Uterus (tissue), 4 donors: ENCODE data around the gene LCNL1. TPM values are rescaled to one million over a fixed set of nuclear protein-coding genes. Genes with fewer than 3 reads are reported as not detected.

Source experiments
- DNase-seq, 2 donors: peaks; one replicate each; pipeline ENCODE4 v3.0.0-alpha.2; 2019 to 2020
- H3K27ac ChIP-seq, 2 donors: fragments of 200-600 bp; sonication (generic); 1 replicate in 1 of 2; 2 replicates in 1 of 2; pipeline ENCODE4 v1.5.1; 2016 to 2018
- H3K27me3 ChIP-seq, 2 donors: fragments of 200-600 bp; sonication (generic); one replicate each; pipeline ENCODE4 v1.5.1; 2018 to 2019; ENCODE audit warnings: control low read depth in 1 of 2
- H3K36me3 ChIP-seq, 2 donors: fragments of 200-600 bp; sonication (generic); one replicate each; pipeline ENCODE4 v1.5.1; 2019; ENCODE audit warnings: control low read depth in 1 of 2
- H3K4me1 ChIP-seq, 2 donors: fragments of 200-600 bp; sonication (generic); one replicate each; pipeline ENCODE4 v1.5.1; 2018 to 2019; ENCODE audit warnings: control low read depth in 1 of 2
- H3K4me3 ChIP-seq, 2 donors: fragments of 200-600 bp; sonication (generic); 1 replicate in 1 of 2; 2 replicates in 1 of 2; pipeline ENCODE4 v1.5.1; 2018 to 2019; ENCODE audit warnings: mild to moderate bottlenecking in 1 of 2
- H3K9me3 ChIP-seq, 2 donors: fragments of 200-600 bp; sonication (generic); one replicate each; pipeline ENCODE4 v1.5.1; 2019; ENCODE audit warnings: control low read depth in 1 of 2
- POLR2A ChIP-seq, 2 donors: fragments of 450-650 bp; IDR thresholded peaks; one replicate each; pipeline ENCODE4 v1.6.1; 2016; ENCODE audit warnings: antibody characterized with exemption in 2 of 2, mild to moderate bottlenecking in 1 of 2, moderate library complexity in 1 of 2
- intact Hi-C: fragments of 100-400 bp; cut with DNase I; formaldehyde crosslinking; loops from one replicate; pipeline ENCODE4 v1.15.1; 2023; ENCODE audit warnings: low total_unique reads
- total RNA-seq, 4 donors: library from RNA; depleted of rRNA in 3 of 4; stranded (reverse); fragments of >200 nt in 3 of 4; gene quantifications; one replicate each; pipeline versions ENCODE4 v1.1.0 to v1.2.4, GENCODE V29; 2014 to 2023
- TF ChIP-seq, protein P1 (sequence below), 4 experiments: fragments of 200-600 bp in 2 of 4; fragments of 450-650 bp in 2 of 4; sonication (generic) in 2 of 4; IDR thresholded peaks; one replicate each; pipeline ENCODE4 v1.5.1; 2016 to 2019; ENCODE audit warnings: antibody characterized with exemption in 4 of 4, mild to moderate bottlenecking in 2 of 4, moderate library complexity in 1 of 4
- donor health status: DM: yes; HTN: yes; CAD: no.

Gene LCNL1
- total RNA-seq, 4 donors from 2014 or later = under 0.01 to 6.9 (median 0.54) TPM

DNA sequence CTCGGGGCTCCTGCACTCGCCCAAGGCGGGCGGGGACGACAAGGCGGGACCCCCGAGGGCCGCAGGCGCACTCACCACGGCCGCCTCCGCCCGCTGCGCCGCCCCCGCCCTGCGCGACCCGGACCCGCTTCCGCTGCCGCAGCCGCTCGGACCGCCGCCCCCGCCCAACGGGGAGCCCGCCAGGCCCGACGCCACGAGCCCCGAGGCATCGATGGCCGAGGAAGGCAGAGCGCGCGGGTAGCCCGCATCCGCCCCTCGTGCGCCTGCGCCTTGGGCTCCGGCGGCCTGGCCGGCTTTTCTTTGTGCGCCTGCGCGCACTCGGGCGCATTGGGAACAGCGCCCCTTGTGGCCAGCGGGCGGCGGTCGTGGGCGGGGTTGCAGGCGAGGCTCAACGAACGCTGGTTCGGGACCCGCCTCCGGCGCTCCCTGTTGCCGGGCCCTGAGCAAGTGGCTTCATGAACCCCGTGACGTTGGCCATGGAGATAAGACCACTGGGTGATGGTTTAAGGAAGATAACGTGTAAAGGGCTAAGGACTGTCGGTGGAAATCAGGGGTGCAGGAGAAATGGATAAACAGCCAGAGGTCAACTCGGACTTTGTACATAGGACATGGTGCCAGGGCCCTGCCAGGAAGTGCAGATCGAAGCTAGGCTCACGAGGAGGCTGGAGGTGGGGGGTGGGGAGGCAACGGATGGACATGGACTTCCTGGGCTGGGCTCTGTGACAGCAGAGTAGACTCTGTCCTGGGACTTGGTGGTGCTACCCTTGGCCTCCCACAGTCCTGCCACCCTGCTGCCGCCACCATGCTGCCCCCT, 38.1 kb upstream of the LCNL1 start, which contains the start of the genes C8G and FBXW5:
Gene C8G, plus strand, starts transcription at position 725 of the 814 bp plus-strand sequence. Its CDS starts 78 bp downstream, at position 803.
Gene FBXW5, minus strand, starts transcription at position 220 of the 814 bp plus-strand sequence. CDS start 655 bp downstream, outside the sequence.
- peaks cover 0 to 9% of the 10 kb centered on the region in 2 donors for H3K4me1 ChIP-seq
- TF ChIP-seq, protein P1, sequence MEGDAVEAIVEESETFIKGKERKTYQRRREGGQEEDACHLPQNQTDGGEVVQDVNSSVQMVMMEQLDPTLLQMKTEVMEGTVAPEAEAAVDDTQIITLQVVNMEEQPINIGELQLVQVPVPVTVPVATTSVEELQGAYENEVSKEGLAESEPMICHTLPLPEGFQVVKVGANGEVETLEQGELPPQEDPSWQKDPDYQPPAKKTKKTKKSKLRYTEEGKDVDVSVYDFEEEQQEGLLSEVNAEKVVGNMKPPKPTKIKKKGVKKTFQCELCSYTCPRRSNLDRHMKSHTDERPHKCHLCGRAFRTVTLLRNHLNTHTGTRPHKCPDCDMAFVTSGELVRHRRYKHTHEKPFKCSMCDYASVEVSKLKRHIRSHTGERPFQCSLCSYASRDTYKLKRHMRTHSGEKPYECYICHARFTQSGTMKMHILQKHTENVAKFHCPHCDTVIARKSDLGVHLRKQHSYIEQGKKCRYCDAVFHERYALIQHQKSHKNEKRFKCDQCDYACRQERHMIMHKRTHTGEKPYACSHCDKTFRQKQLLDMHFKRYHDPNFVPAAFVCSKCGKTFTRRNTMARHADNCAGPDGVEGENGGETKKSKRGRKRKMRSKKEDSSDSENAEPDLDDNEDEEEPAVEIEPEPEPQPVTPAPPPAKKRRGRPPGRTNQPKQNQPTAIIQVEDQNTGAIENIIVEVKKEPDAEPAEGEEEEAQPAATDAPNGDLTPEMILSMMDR (IDR thresholded peaks at IDR 0.05) = peak; percentile 99 to 100 (median 99)
- peak; percentile 21 to 85 for TF ChIP-seq POLR2A (IDR thresholded peaks at IDR 0.05)
- intact Hi-C loops = no loop called here
- H3K27me3 ChIP-seq = no peaks in the 10 kb centered on the region
- no peaks in the 10 kb centered on the region for H3K9me3 ChIP-seq
- peak; percentile 88 to 95 for DNase-seq
- H3K27ac ChIP-seq = peak within 1 kb of the TSS; percentile 79 to 84
- H3K4me3 ChIP-seq = peak within 1 kb of the TSS; percentile 64 to 84
- no peaks in the 10 kb centered on the region for H3K36me3 ChIP-seq

DNA sequence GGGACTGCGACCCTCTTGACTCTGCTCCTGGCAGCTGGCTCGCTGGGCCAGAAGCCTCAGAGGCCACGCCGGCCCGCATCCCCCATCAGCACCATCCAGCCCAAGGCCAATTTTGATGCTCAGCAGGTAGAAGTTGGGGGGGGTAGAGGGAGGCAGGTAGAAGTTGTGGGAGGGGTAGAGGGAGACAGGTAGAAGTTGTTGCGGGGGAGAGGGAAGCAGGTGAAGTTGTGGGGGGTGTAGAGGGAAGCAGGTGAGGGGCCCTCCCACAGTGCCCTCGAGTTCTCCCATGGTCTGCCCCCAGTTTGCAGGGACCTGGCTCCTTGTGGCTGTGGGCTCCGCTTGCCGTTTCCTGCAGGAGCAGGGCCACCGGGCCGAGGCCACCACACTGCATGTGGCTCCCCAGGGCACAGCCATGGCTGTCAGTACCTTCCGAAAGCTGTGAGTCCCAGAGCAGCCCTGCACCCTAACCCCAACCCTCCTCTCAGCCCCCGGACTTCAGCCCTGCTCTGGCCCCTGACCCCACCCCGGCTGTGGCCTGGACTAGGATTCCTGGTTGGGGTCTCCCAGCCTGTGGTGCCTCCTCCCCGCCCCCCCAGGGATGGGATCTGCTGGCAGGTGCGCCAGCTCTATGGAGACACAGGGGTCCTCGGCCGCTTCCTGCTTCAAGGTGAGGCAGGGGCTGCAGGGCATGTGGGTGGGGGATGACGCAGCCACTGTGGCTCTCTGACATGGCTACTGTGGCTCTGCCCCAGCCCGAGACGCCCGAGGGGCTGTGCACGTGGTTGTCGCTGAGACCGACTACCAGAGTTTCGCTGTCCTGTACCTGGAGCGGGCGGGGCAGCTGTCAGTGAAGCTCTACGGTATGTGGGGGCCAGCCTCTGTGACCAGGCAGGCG, 37.2 kb upstream of the LCNL1 start:
- Histone ChIP-seq H3K4me3 (no peak overlapping the region), H3K9me3 (no peaks in the 10 kb centered on the region), H3K36me3 (no peaks in the 10 kb centered on the region), H3K4me1 (peaks cover 0 to 9% of the 10 kb centered on the region in 2 donors), H3K27me3 (no peaks in the 10 kb centered on the region), H3K27ac (no peak overlapping the region)
- TF ChIP-seq, protein P1 (IDR thresholded peaks at IDR 0.05) = no peak
- TF ChIP-seq POLR2A (IDR thresholded peaks at IDR 0.05) = no peak
- DNase-seq = no peak
- intact Hi-C loops = no loop called here

DNA sequence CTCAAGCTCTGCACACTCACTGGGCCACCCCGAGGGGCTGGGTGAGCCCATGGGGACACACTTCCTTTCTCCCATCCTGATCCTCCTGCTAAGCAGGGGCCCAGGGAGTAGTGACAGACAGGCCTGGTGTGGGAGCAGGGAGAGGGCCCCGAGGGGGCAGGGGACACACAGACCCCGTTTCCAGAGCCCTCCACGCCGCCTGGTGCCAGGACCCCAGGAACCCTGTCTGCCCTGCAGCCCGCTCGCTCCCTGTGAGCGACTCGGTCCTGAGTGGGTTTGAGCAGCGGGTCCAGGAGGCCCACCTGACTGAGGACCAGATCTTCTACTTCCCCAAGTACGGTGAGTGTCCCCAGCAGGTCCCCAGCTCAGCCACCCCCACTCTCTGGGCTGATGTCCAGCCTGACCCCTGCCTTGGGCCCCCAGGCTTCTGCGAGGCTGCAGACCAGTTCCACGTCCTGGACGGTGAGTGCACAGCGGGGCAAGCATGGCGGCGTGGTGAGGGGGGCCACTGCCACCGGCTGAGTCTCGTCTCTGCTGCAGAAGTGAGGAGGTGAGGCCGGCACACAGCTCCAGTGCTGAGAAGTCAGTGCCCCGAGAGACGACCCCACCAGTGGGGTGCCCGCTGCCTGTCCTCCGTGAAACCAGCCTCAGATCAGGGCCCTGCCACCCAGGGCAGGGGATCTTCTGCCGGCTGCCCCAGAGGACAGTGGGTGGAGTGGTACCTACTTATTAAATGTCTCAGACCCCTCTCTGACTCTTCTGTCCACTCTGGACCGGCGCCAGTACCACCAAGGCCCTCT, 36.4 kb upstream of the LCNL1 start:
- peaks cover 0 to 9% of the 10 kb centered on the region in 2 donors for H3K4me1 ChIP-seq
- DNase-seq = no peak
- no peaks in the 10 kb centered on the region for H3K27me3 ChIP-seq
- intact Hi-C loops = no loop called here
- no peaks in the 10 kb centered on the region for H3K9me3 ChIP-seq
- H3K27ac ChIP-seq = no peak overlapping the region
- TF ChIP-seq POLR2A (IDR thresholded peaks at IDR 0.05) = no peak
- TF ChIP-seq, protein P1 (IDR thresholded peaks at IDR 0.05) = no peak
- no peaks in the 10 kb centered on the region for H3K36me3 ChIP-seq
- H3K4me3 ChIP-seq = no peak overlapping the region

DNA sequence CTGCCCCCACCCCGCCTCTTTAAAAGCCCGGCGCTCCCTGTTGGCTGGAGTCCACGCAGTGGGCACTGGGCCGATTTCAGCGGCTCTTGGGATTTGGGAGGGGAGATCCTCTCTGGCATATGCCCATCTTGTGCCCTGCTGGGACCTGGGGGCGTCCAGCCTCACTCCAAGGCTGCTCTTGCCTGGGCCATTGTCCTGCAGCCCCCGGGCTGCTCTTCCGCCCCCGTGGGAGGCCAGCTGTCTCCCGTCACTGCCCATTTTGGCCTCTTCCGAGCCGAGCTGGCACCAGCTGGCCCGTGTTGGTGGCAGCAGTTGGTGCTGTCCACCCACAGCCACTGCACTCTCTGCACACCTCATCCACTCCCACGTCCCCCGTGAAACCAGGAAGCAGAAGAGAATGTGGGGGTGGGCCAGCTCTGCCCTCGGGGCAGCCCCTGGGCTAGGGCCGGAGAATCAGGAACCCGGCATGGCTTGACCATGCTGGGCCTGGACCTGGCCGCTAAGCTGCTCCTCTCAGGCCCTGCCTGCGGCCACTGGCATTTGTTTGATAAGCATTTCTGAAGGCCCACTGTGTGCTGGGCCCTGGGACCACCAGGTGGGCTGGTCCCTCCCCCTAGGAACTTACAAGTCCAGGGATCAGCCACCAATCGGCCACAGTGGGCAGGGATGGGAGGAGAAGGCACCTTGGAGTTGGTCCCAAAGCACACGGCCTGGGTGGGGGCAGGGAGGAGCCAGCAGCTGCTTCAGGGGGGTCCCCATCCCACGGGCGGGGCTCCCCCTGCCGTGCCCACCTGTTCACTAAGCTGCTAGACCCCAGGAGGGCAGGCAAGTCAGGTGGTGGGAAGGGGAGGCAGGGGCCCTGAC, 35.5 kb upstream of the LCNL1 start:
- Histone ChIP-seq H3K36me3 (no peaks in the 10 kb centered on the region), H3K4me3 (no peak overlapping the region), H3K27me3 (no peaks in the 10 kb centered on the region), H3K9me3 (no peaks in the 10 kb centered on the region), H3K4me1 (peaks cover 0 to 9% of the 10 kb centered on the region in 2 donors), H3K27ac (no peak overlapping the region)
- intact Hi-C loops = no loop called here
- no peak for DNase-seq
- TF ChIP-seq, protein P1 (IDR thresholded peaks at IDR 0.05) = no peak
- no peak for TF ChIP-seq POLR2A (IDR thresholded peaks at IDR 0.05)
